HT1080 (cell line): ENCODE measurements around the gene SESN1. TPM values are rescaled to one million over a fixed set of nuclear protein-coding genes. Genes with fewer than 3 reads are reported as not detected.

Experiments
- DNase-seq: peaks from one replicate; pipeline ENCODE4 v3.0.0-alpha.2; 2015; ENCODE audit warnings: low read depth
- total RNA-seq: library from RNA; depleted of rRNA; stranded (reverse); fragments of >200 nt; shearing (Covaris generic); gene quantifications from 2 replicates; pipeline ENCODE4 v1.2.3, GENCODE V29; 2014

The SESN1 gene
- total RNA-seq, 1 experiment from 2014 or later = 26.1 TPM

DNA sequence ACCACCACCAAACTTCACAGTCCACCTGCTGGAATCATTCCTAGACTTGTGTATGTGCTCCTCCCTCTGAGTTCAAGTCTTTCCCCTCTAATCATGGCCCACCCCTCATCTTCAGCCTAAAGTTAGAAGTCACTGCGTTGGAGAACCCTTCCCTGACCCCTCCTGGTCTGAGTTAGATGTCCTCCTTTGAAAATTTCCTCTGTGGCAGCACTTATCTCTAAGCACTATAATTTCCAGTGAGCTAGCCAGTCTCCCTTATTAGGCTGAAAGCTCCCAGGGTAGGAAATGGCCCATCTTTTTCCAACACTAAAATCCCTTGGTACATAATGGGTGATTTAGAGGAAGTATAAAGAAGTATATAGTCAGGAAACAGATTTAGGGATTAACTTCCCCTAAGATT is 63.2 kb downstream of the SESN1 start:
- DNase-seq = no peak

DNA sequence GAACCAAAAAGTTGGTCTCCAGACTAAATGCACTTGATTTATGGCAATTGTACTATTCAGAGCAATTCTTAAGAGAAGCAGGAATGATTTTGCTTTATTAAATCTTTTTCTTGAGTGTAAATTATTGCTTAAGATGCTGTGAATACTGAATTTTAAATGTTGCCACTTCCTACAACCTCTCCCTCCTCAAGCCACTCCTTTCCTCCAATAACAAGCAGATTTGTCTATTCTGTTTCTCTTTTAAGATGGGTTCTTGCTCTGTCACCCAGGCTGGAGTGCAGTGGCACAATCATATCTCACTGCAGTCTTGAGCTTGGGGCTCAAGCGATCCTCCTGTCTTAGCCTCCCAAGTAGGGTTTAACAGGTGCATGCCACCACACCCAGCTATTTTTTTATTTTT is 65.3 kb downstream of the SESN1 start:
- DNase-seq = no peak

- DNase-seq = no peak
Measured at GRCh38 chr6:109028439-109028838, 66.2 kb downstream of the SESN1 start.

DNA sequence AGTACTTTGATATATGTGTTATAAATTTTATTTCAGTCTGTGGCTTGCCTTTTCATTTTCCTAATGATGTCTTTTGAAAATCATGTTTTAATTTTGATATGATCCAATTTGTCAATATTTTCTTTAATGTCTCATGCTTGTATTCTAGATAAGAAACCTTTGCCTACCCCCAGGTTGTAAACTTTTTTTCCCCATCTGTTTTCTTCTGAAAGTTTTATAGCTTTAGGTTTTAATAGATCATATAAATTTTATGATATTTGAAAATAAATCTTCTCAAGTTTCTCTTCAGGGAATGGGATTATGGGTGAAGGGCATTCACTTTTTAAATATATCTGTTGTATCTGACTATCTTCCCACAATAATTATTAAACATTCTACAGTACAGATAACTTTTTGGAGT is 66.7 kb downstream of the SESN1 start:
- no peak for DNase-seq

- no peak for DNase-seq
Measured at GRCh38 chr6:109025639-109026038, 69.0 kb downstream of the SESN1 start.

DNA sequence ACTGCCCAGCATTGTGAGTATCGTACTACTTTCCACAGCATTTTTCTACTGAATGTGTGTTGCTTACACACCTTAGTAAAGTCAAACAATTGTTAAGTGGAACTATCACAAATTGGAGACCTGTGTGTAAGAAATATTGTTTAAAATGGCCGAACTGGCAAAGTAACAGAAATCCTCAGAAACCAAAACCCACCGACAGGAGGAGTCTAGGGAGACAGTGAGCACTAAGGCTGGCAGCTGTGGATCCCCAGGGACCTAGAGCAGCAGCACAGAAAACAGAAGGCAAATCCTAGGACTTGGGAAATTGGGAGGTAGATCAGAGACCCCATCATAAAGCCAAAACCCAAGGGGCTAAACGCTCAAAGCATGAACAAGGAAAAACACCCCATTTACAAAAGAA is 69.9 kb downstream of the SESN1 start:
- no peak for DNase-seq

DNA sequence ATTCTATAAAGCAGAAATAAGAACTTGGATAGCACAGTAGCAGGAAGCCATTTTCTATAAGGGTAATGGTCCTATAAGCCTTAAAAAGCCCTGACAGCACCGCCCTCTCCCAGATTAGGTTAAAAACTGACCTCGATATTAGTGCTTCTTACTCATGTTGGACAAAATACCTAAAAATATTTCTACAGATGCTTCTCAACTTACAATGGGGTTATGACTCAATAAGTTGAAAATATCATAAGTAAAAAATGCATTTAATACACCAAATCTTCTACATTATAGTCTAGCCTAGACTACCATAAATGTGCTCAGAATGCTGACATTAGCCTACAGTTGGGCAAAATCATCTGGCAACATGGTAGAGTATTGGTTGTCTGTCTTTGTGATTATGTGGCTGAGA is 70.3 kb downstream of the SESN1 start:
- DNase-seq = no peak

GRCh38 chr6:109023356-109023925 is 71.2 kb downstream of the SESN1 start:
- no peak for DNase-seq

GRCh38 chr6:109021870-109022269 is 72.8 kb downstream of the SESN1 start:
- no peak for DNase-seq

GRCh38 chr6:109019911-109020310 is 74.7 kb downstream of the SESN1 start:
- no peak for DNase-seq

- DNase-seq = no peak
Measured at GRCh38 chr6:109015176-109015575, 79.5 kb downstream of the SESN1 start.

DNA sequence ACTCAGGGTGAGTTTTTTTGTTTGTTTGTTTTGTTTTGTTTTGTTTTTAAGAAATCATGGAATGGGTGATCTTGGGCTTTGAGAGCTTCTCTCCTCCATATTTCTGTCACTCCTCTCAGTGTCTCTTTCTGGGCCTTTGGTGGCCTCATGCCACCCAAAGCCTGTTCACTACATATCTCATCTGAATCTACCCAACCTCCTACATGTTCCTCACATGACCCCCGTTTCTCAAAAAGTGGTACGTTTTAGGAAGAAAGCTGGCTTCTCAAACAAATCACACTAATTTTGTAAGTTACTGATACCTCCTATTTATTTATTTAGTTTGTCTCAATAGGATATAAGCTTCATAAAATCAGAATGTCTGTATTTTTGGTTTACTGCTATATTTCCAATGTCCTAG is 80.0 kb downstream of the SESN1 start:
- DNase-seq = no peak

- no peak for DNase-seq
Measured at GRCh38 chr6:109013656-109014305, 80.9 kb downstream of the SESN1 start.

DNA sequence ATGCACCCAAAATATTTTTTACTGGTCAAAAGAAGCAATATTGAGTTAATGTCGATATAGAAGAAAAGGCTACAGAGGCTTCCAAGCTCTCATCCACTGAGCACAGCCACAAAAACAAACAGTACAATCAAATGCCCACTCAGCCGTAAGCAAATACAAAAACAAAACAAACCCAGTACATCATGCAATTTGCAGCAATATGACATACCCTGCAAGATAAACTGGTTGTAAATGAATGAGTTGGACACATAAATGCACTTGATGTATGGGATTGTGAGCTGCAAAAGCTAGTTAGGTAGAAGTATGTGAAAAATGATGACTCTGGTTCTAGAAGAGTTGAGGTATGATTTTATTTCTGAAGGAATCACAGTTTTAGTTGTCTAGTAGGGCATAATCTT is 83.9 kb downstream of the SESN1 start:
- DNase-seq = no peak

GRCh38 chr6:109009962-109010704 is 84.5 kb downstream of the SESN1 start:
- no peak for DNase-seq

GRCh38 chr6:109009236-109009961 is 85.2 kb downstream of the SESN1 start:
- DNase-seq = peak; percentile 85

DNA sequence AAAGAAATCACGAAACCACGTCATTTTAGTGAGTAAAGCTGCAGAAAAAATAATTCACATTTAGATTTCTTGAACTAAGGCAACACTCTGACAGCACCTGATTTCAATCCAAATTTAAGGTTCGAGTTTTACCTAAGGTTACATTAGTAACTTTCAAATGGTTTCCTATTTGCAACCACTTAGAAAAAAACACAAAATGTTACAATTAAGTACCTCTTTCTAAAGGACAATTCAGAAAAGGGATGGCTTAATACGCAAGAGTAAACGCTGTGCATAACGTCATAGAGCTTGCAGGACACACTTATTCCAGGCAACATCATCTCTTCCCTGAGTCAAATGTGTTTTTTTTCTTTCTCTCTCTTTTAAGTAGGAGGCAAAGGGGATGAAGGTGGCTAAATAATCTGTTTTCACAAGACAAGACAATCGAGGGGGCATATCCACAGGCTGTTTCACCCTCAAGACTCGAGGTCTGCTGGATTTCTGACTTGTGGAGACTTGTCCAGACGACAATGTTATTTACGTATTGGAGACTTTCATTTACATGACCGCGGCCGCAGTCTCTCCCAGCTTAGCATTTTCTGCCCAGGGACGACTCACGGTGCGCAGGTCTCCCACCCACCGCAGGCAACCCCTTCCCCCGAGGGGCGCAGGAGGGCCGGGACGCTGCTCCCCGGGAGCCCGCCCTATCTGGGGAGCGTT is 86.0 kb downstream of the SESN1 start:
- DNase-seq = peak; percentile 62

- no peak for DNase-seq
Measured at GRCh38 chr6:109008054-109008453, 86.6 kb downstream of the SESN1 start.

DNA sequence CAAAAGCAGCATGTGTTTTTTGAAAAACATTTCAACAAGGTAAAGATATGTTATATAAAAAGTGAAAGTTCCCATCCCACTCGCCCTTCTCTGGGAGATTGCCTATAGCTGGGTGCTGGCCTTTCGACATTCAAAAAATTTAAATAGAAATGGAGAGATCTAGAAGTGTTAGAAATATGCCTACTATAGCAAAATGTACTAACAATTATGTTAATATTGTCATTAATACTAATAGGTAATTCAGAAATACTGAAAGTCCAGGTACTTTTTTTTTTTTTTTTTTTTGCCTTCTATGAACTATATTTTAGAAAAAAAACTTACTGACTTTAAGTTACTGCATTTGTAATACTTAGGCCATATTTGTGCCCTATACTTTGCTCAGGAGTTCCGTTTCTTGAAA is 87.1 kb downstream of the SESN1 start:
- no peak for DNase-seq

- DNase-seq = no peak
Measured at GRCh38 chr6:109006818-109007217, 87.8 kb downstream of the SESN1 start.

GRCh38 chr6:109002882-109003281 is 91.8 kb downstream of the SESN1 start:
- DNase-seq = no peak
